DND-41 (cell line): ENCODE measurements around the gene RAB26.

ENCODE experiments used
- ATAC-seq: fragments of 200-7000 bp; cut with Tn5 transposase; 3 replicates; pipeline ENCODE4 v1.9.1; 2021; ENCODE audit warnings: low read depth; ENCODE audit not compliant: insufficient read depth
- DNase-seq: peaks from one replicate; pipeline ENCODE4 v3.0.0-alpha.2; 2020
- H2AFZ ChIP-seq: 2 replicates; pipeline ENCODE4 v1.6.0; 2012; ENCODE audit warnings: low read depth, low read length
- H3K27ac ChIP-seq: 2 replicates; pipeline ENCODE4 v1.5.1; 2012; ENCODE audit warnings: low read length, inconsistent platforms
- H3K27me3 ChIP-seq: fragments of 200-600 bp; sonication (generic); 2 replicates; pipeline ENCODE4 v1.6.0; 2012; ENCODE audit warnings: low read length, mild to moderate bottlenecking, inconsistent platforms; ENCODE audit not compliant: insufficient read depth, poor library complexity
- H3K36me3 ChIP-seq: 2 replicates; pipeline ENCODE4 v1.5.1; 2012; ENCODE audit warnings: low read length, inconsistent platforms; ENCODE audit not compliant: insufficient read depth
- H3K4me1 ChIP-seq: 2 replicates; pipeline ENCODE4 v1.5.1; 2012; ENCODE audit warnings: mild to moderate bottlenecking, low read length; ENCODE audit not compliant: insufficient read depth
- H3K4me2 ChIP-seq: 2 replicates; pipeline ENCODE4 v1.6.0; 2012; ENCODE audit warnings: mild to moderate bottlenecking, moderate library complexity, low read length, inconsistent platforms; ENCODE audit not compliant: insufficient read depth
- H3K4me3 ChIP-seq, 2 experiments: fragments of 200-600 bp in 1 of 2; shearing (Covaris generic) in 1 of 2; 2 replicates each; pipeline ENCODE4 v1.5.1; 2012 to 2016; ENCODE audit warnings: inconsistent platforms in 2 of 2, low read length in 2 of 2, mild to moderate bottlenecking in 2 of 2, low read depth in 1 of 2, moderate library complexity in 1 of 2
- H3K79me2 ChIP-seq: 2 replicates; pipeline ENCODE4 v1.6.0; 2012; ENCODE audit warnings: low read length, inconsistent platforms; ENCODE audit not compliant: insufficient read depth
- H3K9ac ChIP-seq: 2 replicates; pipeline ENCODE4 v1.6.0; 2012; ENCODE audit warnings: low read depth, mild to moderate bottlenecking, inconsistent platforms, low read length, moderate library complexity
- H3K9me3 ChIP-seq: 2 replicates; pipeline ENCODE4 v1.5.1; 2012; ENCODE audit warnings: low read length, moderate library complexity, mild to moderate bottlenecking, inconsistent platforms; ENCODE audit not compliant: insufficient read depth, severe bottlenecking
- H4K20me1 ChIP-seq: 2 replicates; pipeline ENCODE4 v1.6.0; 2012; ENCODE audit warnings: low read length; ENCODE audit not compliant: insufficient read depth
- CTCF ChIP-seq: IDR thresholded peaks from 2 replicates; pipeline ENCODE4 v1.5.1; 2012; ENCODE audit warnings: borderline replicate concordance, low read length, moderate library complexity, mild to moderate bottlenecking; ENCODE audit not compliant: poor library complexity, severe bottlenecking; ENCODE audit errors: extremely low read depth
- EZH2 ChIP-seq: IDR thresholded peaks from 3 replicates; pipeline ENCODE4 v1.6.1; 2012; ENCODE audit warnings: borderline replicate concordance, low read depth, mild to moderate bottlenecking, moderate library complexity, low read length, inconsistent platforms; ENCODE audit not compliant: severe bottlenecking

The RAB26 gene

GRCh38 chr16:2179107-2179501 lies 30.7 kb downstream of the RAB26 start:
- Histone ChIP-seq H3K27ac (no peak overlapping the region), H3K27me3 (no peaks in the 10 kb centered on the region), H3K4me1 (no peaks in the 10 kb centered on the region), H3K4me3 (no peak overlapping the region), H3K36me3 (peaks cover 36% of the 10 kb centered on the region), H3K9me3 (no peaks in the 10 kb centered on the region), H3K79me2 (no peaks in the 10 kb centered on the region), H2AFZ (no peak overlapping the region), H3K9ac (no peak overlapping the region), H4K20me1 (peaks cover 4% of the 10 kb centered on the region; the same call in 1 of the 2 replicates), H3K4me2 (no peak overlapping the region)
- TF ChIP-seq CTCF, result no peak
- TF ChIP-seq EZH2, result no peak
- ATAC-seq (no peak), DNase-seq (no peak)

- Histone ChIP-seq H4K20me1 (peaks cover 4% of the 10 kb centered on the region; the same call in 1 of the 2 replicates), H2AFZ (no peak overlapping the region), H3K27me3 (no peaks in the 10 kb centered on the region), H3K36me3 (peaks cover 31% of the 10 kb centered on the region), H3K4me1 (no peaks in the 10 kb centered on the region), H3K9ac (no peak overlapping the region), H3K27ac (no peak overlapping the region), H3K79me2 (no peaks in the 10 kb centered on the region), H3K9me3 (no peaks in the 10 kb centered on the region), H3K4me2 (no peak overlapping the region), H3K4me3 (no peak overlapping the region)
- ATAC-seq (no peak), DNase-seq (no peak)
- TF ChIP-seq CTCF, result no peak
- TF ChIP-seq EZH2, result no peak
These were observed 31.2 kb downstream of the RAB26 start for GRCh38 chr16:2179576-2179975.

GRCh38 chr16:2180461-2180860 lies 32.0 kb downstream of the RAB26 start:
- TF ChIP-seq EZH2 (no peak), CTCF (no peak)
- Histone ChIP-seq H3K9me3 (no peaks in the 10 kb centered on the region), H3K79me2 (no peaks in the 10 kb centered on the region), H3K27ac (no peak overlapping the region), H3K4me3 (no peak overlapping the region), H3K36me3 (peaks cover 22% of the 10 kb centered on the region), H2AFZ (no peak overlapping the region), H4K20me1 (peaks cover 4% of the 10 kb centered on the region; the same call in 1 of the 2 replicates), H3K27me3 (no peaks in the 10 kb centered on the region), H3K4me1 (no peaks in the 10 kb centered on the region), H3K9ac (no peak overlapping the region), H3K4me2 (no peak overlapping the region)
- no peak for DNase-seq
- no peak for ATAC-seq
